OCI-LY1 (cell line): ENCODE results near the gene PTPN14.

ENCODE experiments used
- H2AFZ ChIP-seq: fragments of 200-600 bp; sonication (generic), shearing (Covaris generic); 2 replicates; pipeline ENCODE4 v1.6.0; 2014; ENCODE audit warnings: antibody characterized with exemption, mild to moderate bottlenecking, low read length
- H3F3A ChIP-seq: fragments of 200-600 bp; sonication (generic), shearing (Covaris generic); 2 replicates; pipeline ENCODE4 v1.6.0; 2014; ENCODE audit warnings: mild to moderate bottlenecking, antibody characterized with exemption, low read length, moderate library complexity; ENCODE audit not compliant: insufficient read depth
- H3K27ac ChIP-seq: fragments of 200-600 bp; sonication (generic); 2 replicates; pipeline ENCODE4 v1.5.1; 2014; ENCODE audit warnings: low read length, mixed run types, mild to moderate bottlenecking, low read depth; ENCODE audit not compliant: poor library complexity, severe bottlenecking
- H3K27me3 ChIP-seq: fragments of 200-600 bp; sonication (generic); 2 replicates; pipeline ENCODE4 v1.6.0; 2014; ENCODE audit warnings: antibody characterized with exemption, mild to moderate bottlenecking, low read length, moderate library complexity; ENCODE audit not compliant: insufficient read depth
- H3K36me3 ChIP-seq: fragments of 200-600 bp; sonication (generic); 2 replicates; pipeline ENCODE4 v1.6.1; 2014; ENCODE audit warnings: mild to moderate bottlenecking, antibody characterized with exemption, low read length, moderate library complexity, mixed read lengths; ENCODE audit not compliant: insufficient read depth
- H3K4me1 ChIP-seq: fragments of 200-600 bp; sonication (generic); 2 replicates; pipeline ENCODE4 v1.5.1; 2014; ENCODE audit warnings: mild to moderate bottlenecking, low read length, moderate library complexity; ENCODE audit not compliant: insufficient read depth, severe bottlenecking
- H3K4me2 ChIP-seq: fragments of 200-600 bp; sonication (generic), shearing (Covaris generic); 2 replicates; pipeline ENCODE4 v1.6.1; 2014; ENCODE audit warnings: low read length
- H3K4me3 ChIP-seq: fragments of 200-600 bp; sonication (generic); 2 replicates; pipeline ENCODE4 v1.5.1; 2014; ENCODE audit warnings: low read length, low read depth, mild to moderate bottlenecking, mixed read lengths; ENCODE audit not compliant: poor library complexity, severe bottlenecking
- H3K79me2 ChIP-seq: fragments of 200-600 bp; shearing (Covaris generic); 2 replicates; pipeline ENCODE4 v1.6.1; 2016; ENCODE audit warnings: mixed run types, low read length, mixed read lengths; ENCODE audit not compliant: insufficient read depth
- H3K9ac ChIP-seq: fragments of 200-600 bp; sonication (generic), shearing (Covaris generic); 2 replicates; pipeline ENCODE4 v1.6.1; 2014; ENCODE audit warnings: mild to moderate bottlenecking, low read length, mixed read lengths
- H3K9me2 ChIP-seq: fragments of 200-600 bp; sonication (generic), shearing (Covaris generic); 2 replicates; pipeline ENCODE4 v1.6.1; 2014; ENCODE audit warnings: low read depth, mild to moderate bottlenecking, low read length, mixed read lengths
- H3K9me3 ChIP-seq: fragments of 200-600 bp; shearing (Covaris generic); 2 replicates; pipeline ENCODE4 v1.6.1; 2014; ENCODE audit warnings: low read length, mixed read lengths
- H4K20me1 ChIP-seq: fragments of 200-600 bp; sonication (generic), shearing (Covaris generic); 2 replicates; pipeline ENCODE4 v1.6.0; 2016; ENCODE audit warnings: mild to moderate bottlenecking, low read length; ENCODE audit not compliant: insufficient read depth
- CTCF ChIP-seq: fragments of 200-600 bp; sonication (generic), shearing (Covaris generic); IDR thresholded peaks from 2 replicates; pipeline ENCODE4 v1.5.1; 2017; ENCODE audit warnings: mild to moderate bottlenecking, antibody characterized with exemption, low read length, moderate library complexity, mixed read lengths
- EZH2 ChIP-seq: fragments of 200-600 bp; sonication (generic), shearing (Covaris generic); IDR thresholded peaks from 2 replicates; pipeline ENCODE4 v1.8.0; 2017; ENCODE audit warnings: borderline replicate concordance, mixed run types, mild to moderate bottlenecking, antibody characterized with exemption, low read length, moderate library complexity, mixed read lengths

PTPN14 gene

DNA sequence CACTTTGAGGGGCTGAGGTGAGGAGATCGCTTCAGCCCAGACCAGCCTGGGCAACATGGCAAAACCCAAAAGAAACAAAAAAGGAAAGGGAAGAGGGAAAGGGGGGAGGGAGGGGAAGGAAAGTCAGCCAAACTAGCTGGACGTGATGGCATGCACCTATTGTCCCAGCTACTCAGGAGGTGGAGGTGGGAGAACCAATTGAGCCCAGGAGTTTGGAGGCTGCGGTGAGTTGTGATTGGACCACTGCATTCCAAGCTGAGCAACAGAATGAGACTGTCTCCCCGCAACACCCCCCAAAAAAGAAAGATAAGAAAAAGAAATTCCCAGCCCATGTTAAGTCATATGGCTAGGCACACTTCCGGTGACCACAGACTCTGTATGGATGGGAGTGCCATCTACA lies 128.4 kb downstream of the PTPN14 start:
- no peak overlapping the region for H3K9ac ChIP-seq
- H3K9me2 ChIP-seq: no peaks in the 10 kb centered on the region
- H3K27ac ChIP-seq: no peak overlapping the region
- H3K27me3 ChIP-seq: no peaks in the 10 kb centered on the region; the same call in 1 of the 2 replicates
- no peak overlapping the region for H2AFZ ChIP-seq
- no peaks in the 10 kb centered on the region for H4K20me1 ChIP-seq
- H3K36me3 ChIP-seq: no peaks in the 10 kb centered on the region
- TF ChIP-seq EZH2: no peak
- no peak for TF ChIP-seq CTCF
- H3F3A ChIP-seq: no peaks in the 10 kb centered on the region
- peaks cover 17% of the 10 kb centered on the region for H3K4me1 ChIP-seq
- no peak overlapping the region for H3K4me3 ChIP-seq
- no peaks in the 10 kb centered on the region for H3K9me3 ChIP-seq
- no peak overlapping the region for H3K4me2 ChIP-seq
- no peaks in the 10 kb centered on the region for H3K79me2 ChIP-seq

DNA sequence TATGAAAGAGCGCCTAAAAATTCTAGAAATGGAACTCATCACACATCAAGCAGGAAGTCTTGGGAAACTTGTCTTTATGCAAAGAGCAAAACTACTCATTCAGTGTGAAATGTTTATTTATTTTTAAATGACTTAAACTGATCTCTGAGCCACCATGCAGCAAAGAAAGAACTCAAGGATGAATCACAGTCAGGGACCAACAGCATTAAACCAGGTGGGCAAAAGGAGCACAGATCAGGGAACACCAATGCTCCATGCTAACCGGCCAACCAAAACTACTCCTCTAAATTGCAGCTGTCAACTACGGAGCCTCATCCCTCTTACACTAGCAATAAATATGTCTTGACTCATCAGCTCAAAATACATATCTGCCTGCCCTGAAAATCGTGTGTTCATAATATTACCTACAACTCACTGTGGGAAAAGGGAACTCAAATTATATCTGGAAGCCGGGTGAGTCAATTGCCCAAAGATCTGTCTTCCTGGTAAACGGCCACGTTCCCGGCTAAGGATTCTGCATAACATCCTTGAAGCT lies 129.2 kb downstream of the PTPN14 start:
- Histone ChIP-seq H3K27me3 (no peaks in the 10 kb centered on the region; the same call in 1 of the 2 replicates), H2AFZ (no peak overlapping the region), H3K79me2 (no peaks in the 10 kb centered on the region), H3K9ac (no peak overlapping the region), H3K4me3 (no peak overlapping the region), H3K4me2 (no peak overlapping the region), H3K4me1 (peaks cover 9% of the 10 kb centered on the region), H3F3A (no peaks in the 10 kb centered on the region), H3K9me3 (no peaks in the 10 kb centered on the region), H3K9me2 (no peaks in the 10 kb centered on the region), H4K20me1 (no peaks in the 10 kb centered on the region), H3K36me3 (no peaks in the 10 kb centered on the region), H3K27ac (no peak overlapping the region)
- TF ChIP-seq EZH2: no peak

DNA sequence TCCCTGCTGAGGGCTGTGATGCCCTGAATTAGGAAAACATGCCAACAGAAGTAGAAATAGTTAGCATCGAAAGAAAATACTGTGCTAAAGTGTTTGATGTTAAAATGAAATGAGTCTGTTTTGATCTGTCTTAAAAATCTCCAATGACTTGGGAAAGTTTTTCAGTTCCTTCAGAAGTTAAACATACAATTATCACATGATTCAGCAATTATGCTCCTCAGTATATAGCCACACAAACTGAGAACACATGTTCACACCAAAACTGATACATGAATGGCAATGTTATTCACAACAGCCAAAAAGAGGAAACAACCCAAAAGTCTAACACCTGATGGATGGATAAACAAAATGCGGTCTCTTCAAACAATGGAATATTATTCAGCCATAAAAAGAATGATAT lies 130.6 kb downstream of the PTPN14 start:
- H3K4me2 ChIP-seq: no peak overlapping the region
- no peaks in the 10 kb centered on the region for H3K79me2 ChIP-seq
- peaks cover 2% of the 10 kb centered on the region for H3K4me1 ChIP-seq
- H3F3A ChIP-seq: no peaks in the 10 kb centered on the region
- no peaks in the 10 kb centered on the region; the same call in 1 of the 2 replicates for H3K27me3 ChIP-seq
- H3K36me3 ChIP-seq: no peaks in the 10 kb centered on the region
- no peak overlapping the region for H3K9ac ChIP-seq
- H3K9me2 ChIP-seq: no peaks in the 10 kb centered on the region
- no peaks in the 10 kb centered on the region for H3K9me3 ChIP-seq
- no peaks in the 10 kb centered on the region for H4K20me1 ChIP-seq
- H2AFZ ChIP-seq: no peak overlapping the region
- H3K27ac ChIP-seq: no peak overlapping the region
- TF ChIP-seq CTCF: no peak
- TF ChIP-seq EZH2: no peak
- H3K4me3 ChIP-seq: no peak overlapping the region

DNA sequence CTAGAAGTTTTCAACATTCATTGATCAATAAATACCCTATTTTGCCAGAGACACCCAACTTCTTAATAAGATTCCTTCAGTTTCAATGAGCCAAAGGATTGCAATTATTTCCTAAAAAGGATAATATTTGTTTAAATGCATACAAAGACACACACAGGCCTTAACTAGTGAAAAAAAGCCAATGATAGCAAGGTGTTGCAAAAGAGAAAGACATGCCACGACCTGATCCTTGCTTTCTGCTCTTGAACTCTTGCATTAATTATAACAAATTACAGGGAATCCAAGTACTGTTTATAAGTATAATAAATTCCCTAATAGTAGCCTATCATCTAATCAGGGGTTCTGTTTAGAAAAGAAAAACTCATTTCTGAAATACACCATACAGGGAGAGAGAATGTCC lies 131.1 kb downstream of the PTPN14 start:
- Histone ChIP-seq H3K9me3 (no peaks in the 10 kb centered on the region), H3K27ac (no peak overlapping the region), H3F3A (no peaks in the 10 kb centered on the region), H3K4me2 (no peak overlapping the region), H3K4me1 (peaks cover 1% of the 10 kb centered on the region), H3K4me3 (no peak overlapping the region), H4K20me1 (no peaks in the 10 kb centered on the region), H3K79me2 (no peaks in the 10 kb centered on the region), H3K9me2 (no peaks in the 10 kb centered on the region), H2AFZ (no peak overlapping the region), H3K36me3 (no peaks in the 10 kb centered on the region), H3K27me3 (no peaks in the 10 kb centered on the region; the same call in 1 of the 2 replicates), H3K9ac (no peak overlapping the region)
- TF ChIP-seq EZH2 (no peak), CTCF (no peak)
